ENCODE results near the gene ECHS1. TPM values are rescaled to one million over a fixed set of nuclear protein-coding genes. Genes with fewer than 3 reads are reported as not detected.

Gene ECHS1
- total and polyA plus RNA-seq, 2 donors (not counting 1 experiment from before 2014, with no cell fraction given): 19.3 to 29.5 TPM

- Histone ChIP-seq H3K79me2 (ENCODE audit: control insufficient read depth, insufficient read depth, low read length) (peaks cover 11% of the 10 kb centered on the region), H3K4me1 (ENCODE audit: control insufficient read depth in 2 of 2, insufficient read depth in 2 of 2, low read length in 2 of 2) (peaks cover 0 to 6% of the 10 kb centered on the region in 2 donors), H3K4me2 (replicated peaks; ENCODE audit: low read depth, low read length, poor library complexity, severe bottlenecking) (no peak overlapping the region), H3K27ac (ENCODE audit: low read length in 2 of 2) (no peak overlapping the region), H3K36me3 (replicated peaks in 1 of 2; ENCODE audit: control extremely low read depth in 1 of 2, control insufficient read depth in 1 of 2, extremely low read depth in 1 of 2, insufficient read depth in 2 of 2, low read length in 1 of 2) (no peaks in the 10 kb centered on the region), H3K27me3 (replicated peaks in 1 of 4; ENCODE audit: control extremely low read depth in 1 of 4, control insufficient read depth in 3 of 4, insufficient read depth in 4 of 4, low read length in 3 of 4) (peaks cover 0 to 19% (median 5%) of the 10 kb centered on the region in 4 experiments), H3K4me3 (ENCODE audit: control extremely low read depth in 1 of 5, extremely low read depth in 1 of 5, insufficient read depth in 1 of 5, low read depth in 2 of 5, low read length in 4 of 5) (no peak overlapping the region), H3K9ac (ENCODE audit: low read length) (no peak overlapping the region), H2AFZ (ENCODE audit: insufficient read depth, low read depth, low read length, poor library complexity, severe bottlenecking) (no peak overlapping the region), H4K20me1 (ENCODE audit: control insufficient read depth, insufficient read depth, low read length, poor library complexity, severe bottlenecking) (peaks cover 1% of the 10 kb centered on the region), H3K9me3 (ENCODE audit: control extremely low read depth in 1 of 3, control insufficient read depth in 2 of 3, insufficient read depth in 1 of 3, low read length in 2 of 3) (peaks cover 0 to 15% (median 0%) of the 10 kb centered on the region in 3 donors)
- TF ChIP-seq EZH2 (IDR thresholded peaks at IDR 0.05; ENCODE audit: borderline replicate concordance, insufficient read depth, low read depth, low read length, poor library complexity, severe bottlenecking): no peak
- TF ChIP-seq, protein P1, sequence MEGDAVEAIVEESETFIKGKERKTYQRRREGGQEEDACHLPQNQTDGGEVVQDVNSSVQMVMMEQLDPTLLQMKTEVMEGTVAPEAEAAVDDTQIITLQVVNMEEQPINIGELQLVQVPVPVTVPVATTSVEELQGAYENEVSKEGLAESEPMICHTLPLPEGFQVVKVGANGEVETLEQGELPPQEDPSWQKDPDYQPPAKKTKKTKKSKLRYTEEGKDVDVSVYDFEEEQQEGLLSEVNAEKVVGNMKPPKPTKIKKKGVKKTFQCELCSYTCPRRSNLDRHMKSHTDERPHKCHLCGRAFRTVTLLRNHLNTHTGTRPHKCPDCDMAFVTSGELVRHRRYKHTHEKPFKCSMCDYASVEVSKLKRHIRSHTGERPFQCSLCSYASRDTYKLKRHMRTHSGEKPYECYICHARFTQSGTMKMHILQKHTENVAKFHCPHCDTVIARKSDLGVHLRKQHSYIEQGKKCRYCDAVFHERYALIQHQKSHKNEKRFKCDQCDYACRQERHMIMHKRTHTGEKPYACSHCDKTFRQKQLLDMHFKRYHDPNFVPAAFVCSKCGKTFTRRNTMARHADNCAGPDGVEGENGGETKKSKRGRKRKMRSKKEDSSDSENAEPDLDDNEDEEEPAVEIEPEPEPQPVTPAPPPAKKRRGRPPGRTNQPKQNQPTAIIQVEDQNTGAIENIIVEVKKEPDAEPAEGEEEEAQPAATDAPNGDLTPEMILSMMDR (IDR thresholded peaks at IDR 0.05): no peak
- H3K4me3 Mint-ChIP-seq: no peak overlapping the region
- intact Hi-C loops (cut with micrococcal nuclease): no loop called here
- H3K9me3 Mint-ChIP-seq (ENCODE audit: insufficient read depth): no peaks in the 10 kb centered on the region
- WGBS (ENCODE audit: insufficient coverage): 83% methylated on average over 12 of the region's 12 CpGs
- ChIA-PET POLR2A (no interaction called here), CTCF (no interaction called here)
- no peak for ATAC-seq (ENCODE audit: low read depth)
- H3K27me3 Mint-ChIP-seq: peaks cover 10% of the 10 kb centered on the region
- peaks cover 10% of the 10 kb centered on the region for H3K4me1 Mint-ChIP-seq
- no peak for DNase-seq
- no peak overlapping the region for H3K27ac Mint-ChIP-seq
Observed at GRCh38 chr10:133350283-133350949, 22.7 kb downstream of the ECHS1 start.

- DNase-seq: no peak
- CTCF ChIA-PET: no interaction called here
- Histone ChIP-seq H3K27ac (ENCODE audit: low read length in 2 of 2) (no peak overlapping the region), H3K4me1 (ENCODE audit: control insufficient read depth in 2 of 2, insufficient read depth in 2 of 2, low read length in 2 of 2) (peaks cover 0 to 3% of the 10 kb centered on the region in 2 donors), H3K4me2 (replicated peaks; ENCODE audit: low read depth, low read length, poor library complexity, severe bottlenecking) (no peak overlapping the region), H3K27me3 (replicated peaks in 1 of 4; ENCODE audit: control extremely low read depth in 1 of 4, control insufficient read depth in 3 of 4, insufficient read depth in 4 of 4, low read length in 3 of 4) (peaks cover 0 to 24% (median 7%) of the 10 kb centered on the region in 4 experiments), H3K36me3 (replicated peaks in 1 of 2; ENCODE audit: control extremely low read depth in 1 of 2, control insufficient read depth in 1 of 2, extremely low read depth in 1 of 2, insufficient read depth in 2 of 2, low read length in 1 of 2) (no peaks in the 10 kb centered on the region), H3K9me3 (ENCODE audit: control extremely low read depth in 1 of 3, control insufficient read depth in 2 of 3, insufficient read depth in 1 of 3, low read length in 2 of 3) (peaks cover 0 to 15% (median 0%) of the 10 kb centered on the region in 3 donors), H3K79me2 (ENCODE audit: control insufficient read depth, insufficient read depth, low read length) (peaks cover 3% of the 10 kb centered on the region), H3K9ac (ENCODE audit: low read length) (no peak overlapping the region), H2AFZ (ENCODE audit: insufficient read depth, low read depth, low read length, poor library complexity, severe bottlenecking) (no peak overlapping the region), H4K20me1 (ENCODE audit: control insufficient read depth, insufficient read depth, low read length, poor library complexity, severe bottlenecking) (no peaks in the 10 kb centered on the region), H3K4me3 (ENCODE audit: control extremely low read depth in 1 of 5, extremely low read depth in 1 of 5, insufficient read depth in 1 of 5, low read depth in 2 of 5, low read length in 4 of 5) (no peak overlapping the region)
- Mint-ChIP-seq H3K4me1 (peaks cover 10% of the 10 kb centered on the region), H3K27me3 (peaks cover 17% of the 10 kb centered on the region), H3K4me3 (no peak overlapping the region), H3K27ac (no peak overlapping the region), H3K9me3 (ENCODE audit: insufficient read depth) (no peaks in the 10 kb centered on the region)
- intact Hi-C loops (cut with micrococcal nuclease): no loop called here
- TF ChIP-seq EZH2 (IDR thresholded peaks at IDR 0.05; ENCODE audit: borderline replicate concordance, insufficient read depth, low read depth, low read length, poor library complexity, severe bottlenecking): no peak
- TF ChIP-seq, protein P1 (IDR thresholded peaks at IDR 0.05): no peak
- WGBS (ENCODE audit: insufficient coverage): 60% methylated on average over 6 of the region's 9 CpGs
- POLR2A ChIA-PET: no interaction called here
- no peak for ATAC-seq (ENCODE audit: low read depth)
Observed at GRCh38 chr10:133349577-133350011, 23.6 kb downstream of the ECHS1 start.

All from B cell (primary cell).